GM18870 (cell line): ENCODE measurements around the gene ETFA.

Experiments
- ATAC-seq: cut with Tn5 transposase; IDR thresholded peaks from one replicate; pipeline ENCODE4 v1.9.1; 2021; ENCODE audit warnings: moderate library complexity; ENCODE audit not compliant: unreplicated experiment

Gene ETFA

GRCh38 chr15:76221085-76221767 lies 90.0 kb downstream of the ETFA start:
- no peak for ATAC-seq

DNA sequence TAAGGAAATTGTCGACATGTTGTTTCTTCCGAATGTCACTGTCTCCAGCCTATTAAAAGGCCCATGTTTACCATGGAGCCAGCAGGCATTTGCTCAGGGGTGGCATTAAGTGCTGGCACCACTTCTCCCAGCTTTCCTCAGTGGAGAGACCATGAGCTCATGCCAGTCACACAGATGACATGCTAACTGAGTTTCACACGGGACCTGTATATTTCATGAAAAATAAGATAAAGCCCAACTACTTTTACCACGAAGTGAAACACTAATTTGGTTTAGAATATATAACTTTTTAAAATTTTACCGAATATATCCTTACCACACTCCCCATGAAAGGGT lies 93.4 kb downstream of the ETFA start:
- no peak for ATAC-seq

DNA sequence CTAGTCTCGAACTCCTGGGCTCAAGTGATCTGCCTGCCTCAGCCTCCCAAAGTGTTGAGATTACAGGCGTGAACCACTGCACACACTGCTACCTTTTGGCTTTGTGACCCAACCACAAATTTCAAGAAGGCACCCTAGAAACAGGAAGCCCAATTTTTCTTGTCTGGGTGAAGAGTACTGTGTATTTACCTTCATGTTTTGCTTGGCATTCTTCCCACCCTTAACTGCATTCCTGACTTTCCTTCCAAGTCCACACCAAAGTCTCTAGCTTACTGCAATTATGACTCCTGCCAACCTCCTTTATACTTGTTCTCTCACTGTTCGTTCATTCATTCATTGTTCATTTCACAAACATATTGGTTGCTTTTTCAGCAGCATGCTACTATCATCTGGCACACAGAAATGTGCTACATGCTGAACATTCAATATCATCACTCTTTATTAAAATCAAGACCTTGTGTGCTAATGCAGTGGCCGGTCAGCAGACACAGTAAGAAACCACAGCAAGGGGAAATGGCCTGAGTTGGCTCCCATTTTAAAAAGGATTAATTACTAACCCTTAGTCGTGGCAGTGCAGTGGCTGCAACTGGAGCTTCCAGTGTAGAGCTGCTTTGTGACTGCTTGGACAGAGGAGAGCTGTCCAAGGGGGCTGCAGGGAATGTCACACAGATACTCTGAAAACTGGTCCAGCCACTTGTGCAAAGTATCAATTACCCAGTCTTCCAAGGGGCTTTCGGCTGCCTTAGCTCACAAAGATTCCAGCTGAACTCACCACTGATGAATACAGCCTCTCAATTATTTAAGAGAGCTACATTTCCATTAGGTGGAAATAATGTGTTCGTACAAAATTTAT lies 94.0 kb downstream of the ETFA start:
- ATAC-seq: no peak

GRCh38 chr15:76215634-76216033 lies 95.6 kb downstream of the ETFA start:
- no peak for ATAC-seq

DNA sequence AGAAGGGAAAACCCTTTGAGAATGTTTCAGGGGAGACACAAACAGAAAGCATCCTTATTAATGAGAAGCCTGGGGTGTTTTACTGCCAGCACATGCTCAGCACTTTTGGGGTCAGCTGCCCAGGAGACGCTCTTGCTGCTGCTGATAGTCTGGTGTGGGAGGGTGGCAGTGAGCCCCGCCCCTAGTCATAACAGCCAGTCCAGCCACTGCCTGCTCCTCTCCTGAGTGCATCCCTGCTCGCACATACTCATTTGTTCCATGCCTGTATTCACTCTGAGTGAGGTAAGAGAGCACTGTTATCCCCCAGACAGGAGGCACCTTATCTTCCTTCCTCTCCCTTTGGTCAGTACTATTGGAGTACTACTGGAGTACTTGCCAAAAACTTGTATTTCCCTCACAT lies 101.3 kb downstream of the ETFA start:
- ATAC-seq: no peak

GRCh38 chr15:76209523-76209922 lies 101.7 kb downstream of the ETFA start:
- no peak for ATAC-seq

DNA sequence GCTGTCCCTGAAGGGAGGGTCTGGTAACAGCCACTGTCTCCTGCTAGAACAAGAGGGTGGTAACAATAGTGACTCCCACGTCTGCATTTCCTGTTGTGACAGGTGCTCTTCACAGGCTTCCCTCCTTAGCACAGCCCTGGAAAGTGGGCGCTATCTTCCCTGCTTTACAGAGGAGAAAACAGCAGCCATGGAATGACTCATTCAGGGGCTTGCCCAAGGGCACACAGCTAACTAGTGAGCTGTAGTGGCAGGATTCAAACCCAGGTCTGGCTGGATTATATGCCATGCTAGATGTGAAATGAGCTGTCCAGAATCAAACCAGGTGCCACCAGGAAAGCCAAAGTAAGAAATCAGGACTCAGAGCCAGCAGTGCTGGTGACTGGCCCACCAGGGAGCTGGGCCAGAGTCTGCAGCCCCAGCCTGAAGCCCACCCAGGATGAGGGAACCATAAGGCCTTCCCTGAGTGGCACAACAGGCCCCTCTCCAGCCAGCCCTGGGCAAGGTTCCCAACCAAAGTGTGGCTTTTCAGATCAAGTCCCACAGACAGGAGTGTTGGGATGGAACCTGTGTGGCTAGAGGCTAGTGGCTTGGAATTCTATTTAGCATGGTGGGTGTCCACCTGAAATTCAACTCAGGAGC lies 102.4 kb downstream of the ETFA start:
- ATAC-seq: no peak

DNA sequence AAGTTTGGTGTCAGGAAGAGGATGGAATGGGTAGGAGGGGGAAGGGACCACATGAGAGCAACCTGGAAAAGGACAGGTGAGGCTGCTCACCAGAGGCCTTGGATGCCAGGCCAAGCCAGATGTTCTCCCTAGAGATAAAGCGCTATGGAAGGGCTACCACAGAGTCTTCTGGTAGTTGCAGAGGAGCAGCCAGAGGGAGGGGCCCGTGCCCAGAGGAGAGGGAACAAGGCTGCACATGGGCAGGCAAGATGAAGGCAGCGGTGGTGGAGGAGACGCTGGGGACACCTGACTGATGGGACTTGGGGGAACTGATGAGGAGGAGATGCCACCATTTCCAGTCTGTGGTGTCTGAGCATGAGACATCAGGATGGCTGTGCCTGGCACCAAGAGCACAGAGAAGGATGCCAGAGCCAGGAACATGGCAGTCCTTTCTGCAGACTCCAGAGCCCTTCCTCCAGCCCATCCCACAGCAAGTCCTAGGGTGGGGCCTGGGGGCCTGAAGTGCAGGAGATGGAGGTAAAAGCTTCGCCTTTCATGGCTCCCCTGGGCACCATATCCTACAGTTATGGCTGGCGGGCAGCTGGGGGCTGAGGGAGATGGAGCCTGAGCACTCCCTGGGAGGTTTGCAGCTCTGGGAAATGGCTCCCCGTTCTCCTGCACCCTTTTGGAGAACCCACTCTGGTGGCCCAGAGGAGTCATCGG lies 103.0 kb downstream of the ETFA start:
- ATAC-seq: no peak

GRCh38 chr15:76206325-76206976 lies 104.8 kb downstream of the ETFA start:
- ATAC-seq: no peak

- ATAC-seq: no peak
Observed at GRCh38 chr15:76204916-76205460, 106.3 kb downstream of the ETFA start.

GRCh38 chr15:76204109-76204845 lies 107.0 kb downstream of the ETFA start:
- ATAC-seq: no peak

DNA sequence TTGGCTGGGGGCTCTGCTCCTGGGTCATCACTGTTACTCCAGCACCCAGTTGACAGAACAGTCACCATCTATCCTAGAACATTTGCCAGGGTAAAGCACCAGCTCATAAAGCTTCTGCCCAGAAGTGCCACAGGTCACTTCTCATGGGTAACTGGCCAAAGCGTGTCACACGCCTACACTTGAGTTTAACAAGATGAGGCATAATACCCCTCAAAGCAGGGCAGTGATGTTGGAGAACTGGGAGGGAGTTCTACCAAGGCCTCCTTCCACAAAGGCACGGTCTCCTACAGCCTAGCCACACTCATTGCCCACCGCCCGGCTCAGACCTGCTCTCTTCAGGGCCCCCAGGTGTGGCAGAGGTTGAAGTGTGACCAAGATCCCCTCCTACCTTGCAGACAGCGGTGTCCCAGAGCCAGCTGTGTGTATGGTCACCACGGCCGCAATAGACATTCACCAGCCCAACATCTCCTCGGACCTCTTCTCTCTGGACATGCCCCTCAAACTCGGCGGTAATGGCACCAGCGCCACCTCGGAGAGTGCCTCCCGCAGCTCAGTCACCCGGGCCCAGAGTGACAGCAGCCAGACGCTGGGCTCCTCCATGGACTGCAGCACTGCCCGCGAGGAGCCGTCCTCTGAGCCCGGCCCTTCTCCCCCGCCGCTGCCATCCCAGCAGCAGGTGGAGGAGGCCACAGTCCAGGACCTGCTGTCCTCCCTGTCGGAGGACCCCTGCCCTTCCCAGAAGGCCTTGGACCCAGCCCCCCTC lies 107.7 kb downstream of the ETFA start:
- ATAC-seq: no peak

GRCh38 chr15:76201536-76202255 lies 109.6 kb downstream of the ETFA start:
- ATAC-seq: no peak

DNA sequence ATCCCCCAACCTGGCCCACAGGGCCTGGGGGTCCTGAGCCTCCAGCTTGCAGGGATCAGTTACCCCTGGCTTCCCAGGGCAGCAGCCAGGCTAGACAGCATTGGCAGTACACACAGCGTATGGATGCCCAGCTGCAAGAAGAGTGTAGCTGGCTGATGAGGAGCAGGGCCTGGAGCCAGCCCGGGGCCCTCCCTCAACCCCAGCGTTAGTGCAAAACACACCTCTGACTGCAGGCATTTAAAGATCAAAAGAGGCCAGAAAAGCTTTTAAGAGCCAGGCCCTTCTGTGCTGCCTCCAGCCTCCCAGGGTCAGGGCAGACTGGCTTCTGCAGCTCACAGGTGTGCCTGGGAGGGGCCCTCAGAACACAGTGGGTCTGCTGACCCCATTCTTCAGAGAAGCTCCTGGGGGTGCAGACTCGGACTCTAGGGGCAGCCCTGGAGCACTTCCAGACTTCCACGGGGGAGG lies 110.6 kb downstream of the ETFA start:
- ATAC-seq: no peak

- no peak for ATAC-seq
Observed at GRCh38 chr15:76200083-76200465, 111.2 kb downstream of the ETFA start.

DNA sequence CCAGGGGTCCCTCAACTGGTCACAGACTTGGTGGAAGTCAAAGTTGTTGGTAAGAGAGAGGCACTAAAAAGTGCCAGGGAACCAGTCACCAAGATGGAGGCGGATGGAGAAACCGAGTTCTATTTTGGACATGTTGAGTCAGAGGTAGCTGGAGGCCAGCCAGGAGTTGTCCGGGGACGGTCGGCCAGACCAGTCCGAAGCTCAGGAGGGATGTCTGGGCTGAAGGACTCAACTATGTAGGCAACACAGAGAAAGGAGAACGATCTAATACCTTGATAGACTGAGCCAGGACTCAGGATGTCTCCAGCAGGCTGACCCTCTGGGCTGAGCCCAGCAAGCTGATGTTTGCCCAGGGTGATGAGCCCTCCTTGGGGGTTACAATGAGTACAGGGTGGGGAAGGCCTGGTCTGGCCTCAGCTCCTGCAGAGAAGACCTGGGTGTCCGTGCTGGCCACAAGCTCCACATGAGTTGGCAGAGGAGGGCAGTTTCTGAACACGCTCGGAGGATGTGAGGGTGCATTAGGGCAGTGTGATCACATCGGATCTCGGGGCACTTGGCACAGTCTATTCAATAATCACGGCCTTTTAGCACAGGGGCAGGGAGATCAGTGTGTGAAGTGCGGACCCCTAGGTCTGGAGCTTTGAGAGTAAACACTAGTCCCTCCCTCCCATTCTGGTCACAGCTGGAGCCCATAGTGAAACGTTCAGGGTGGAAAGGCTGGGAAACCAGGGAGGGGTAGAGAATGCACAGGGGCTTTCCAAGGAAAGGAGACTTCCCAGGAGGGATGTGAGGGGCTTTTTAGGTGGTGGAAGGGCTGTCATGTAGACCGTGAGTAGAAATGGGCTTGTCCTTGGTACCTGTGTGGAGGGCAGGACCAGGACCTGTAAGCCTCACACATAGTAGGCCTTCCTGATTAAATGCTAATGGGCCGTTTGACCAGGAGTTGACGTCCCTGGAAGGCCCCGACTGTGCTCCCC lies 111.9 kb downstream of the ETFA start:
- ATAC-seq: no peak

DNA sequence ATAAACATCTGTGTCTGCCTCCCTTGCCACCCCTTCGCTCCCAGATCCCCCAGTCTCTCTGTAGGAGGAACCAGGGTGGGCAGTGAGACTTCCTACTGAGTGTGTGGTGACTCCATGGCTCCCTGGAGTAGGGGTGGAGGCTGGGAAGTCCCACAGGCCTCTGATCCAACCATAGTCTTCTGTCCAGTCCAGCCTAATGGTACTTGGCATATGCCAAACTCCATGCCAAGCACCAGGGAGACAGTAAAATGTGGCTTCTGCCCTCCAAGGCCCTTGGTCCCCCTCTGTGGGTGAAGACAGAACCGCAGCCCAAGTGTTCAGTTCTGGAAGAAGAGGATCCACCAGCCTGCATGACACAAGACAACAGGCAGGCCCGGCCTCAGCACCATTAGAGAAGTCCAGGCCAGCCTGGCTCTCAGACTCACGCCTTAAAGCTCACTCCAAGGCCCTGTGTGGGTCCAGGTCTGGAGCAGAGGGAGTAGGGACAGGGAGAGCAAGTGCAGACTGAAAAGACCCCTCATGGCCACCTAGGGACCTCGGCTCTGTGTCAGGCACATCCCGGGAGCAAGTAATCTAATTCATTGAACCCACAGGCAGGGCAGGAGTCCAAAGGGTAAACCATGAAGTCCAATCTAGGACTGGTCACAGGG lies 112.7 kb downstream of the ETFA start:
- no peak for ATAC-seq
